SIG-M5 treated with dmso at 0.1 percent for 504 hours (cell line): ENCODE data around the gene C4orf50.
"Not testable (repeated sequence)": the region's sequence is repeated elsewhere in the genome, so short reads cannot be mapped to it uniquely, and the experiment has no call there.

ENCODE experiments used
- DNase-seq: peaks from one replicate; lab custom pipeline; 2025; ENCODE audit not compliant: unreplicated experiment; lab: John Stamatoyannopoulos, UW

C4orf50 gene

DNA sequence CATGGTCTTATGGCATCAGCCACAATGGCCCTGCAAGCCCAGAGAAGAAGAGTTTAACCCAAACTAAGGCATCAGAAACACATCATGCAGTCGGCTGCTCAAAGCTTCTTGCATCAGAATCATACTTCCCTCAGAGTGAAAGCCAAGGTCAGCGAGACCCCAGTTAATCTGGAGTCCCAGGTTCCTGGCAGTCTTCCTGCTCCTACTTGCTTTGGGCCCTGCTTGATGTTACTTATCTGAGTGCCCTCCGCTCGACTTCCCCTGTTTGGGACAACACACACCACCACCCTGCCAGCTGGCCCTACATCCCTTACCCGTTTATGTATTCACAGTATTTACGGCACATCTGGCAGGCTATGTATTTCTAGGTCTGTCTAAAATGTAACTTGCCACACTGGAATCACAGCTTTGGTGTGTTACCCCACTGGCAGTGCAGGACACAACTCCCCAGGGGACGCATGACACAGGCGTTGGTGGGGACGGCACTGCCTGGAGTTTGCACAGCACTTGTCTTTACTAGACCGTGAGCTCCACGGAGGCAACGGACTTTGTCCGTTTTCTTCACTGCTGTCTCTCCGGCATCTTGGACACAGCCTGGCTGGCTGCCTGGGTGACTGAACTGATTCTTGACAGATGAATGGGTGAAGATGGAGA, 148.1 kb downstream of the C4orf50 start:
- DNase-seq = no peak

- no peak for DNase-seq
Observed at GRCh38 chr4:5867866-5868265, 150.4 kb downstream of the C4orf50 start.

DNA sequence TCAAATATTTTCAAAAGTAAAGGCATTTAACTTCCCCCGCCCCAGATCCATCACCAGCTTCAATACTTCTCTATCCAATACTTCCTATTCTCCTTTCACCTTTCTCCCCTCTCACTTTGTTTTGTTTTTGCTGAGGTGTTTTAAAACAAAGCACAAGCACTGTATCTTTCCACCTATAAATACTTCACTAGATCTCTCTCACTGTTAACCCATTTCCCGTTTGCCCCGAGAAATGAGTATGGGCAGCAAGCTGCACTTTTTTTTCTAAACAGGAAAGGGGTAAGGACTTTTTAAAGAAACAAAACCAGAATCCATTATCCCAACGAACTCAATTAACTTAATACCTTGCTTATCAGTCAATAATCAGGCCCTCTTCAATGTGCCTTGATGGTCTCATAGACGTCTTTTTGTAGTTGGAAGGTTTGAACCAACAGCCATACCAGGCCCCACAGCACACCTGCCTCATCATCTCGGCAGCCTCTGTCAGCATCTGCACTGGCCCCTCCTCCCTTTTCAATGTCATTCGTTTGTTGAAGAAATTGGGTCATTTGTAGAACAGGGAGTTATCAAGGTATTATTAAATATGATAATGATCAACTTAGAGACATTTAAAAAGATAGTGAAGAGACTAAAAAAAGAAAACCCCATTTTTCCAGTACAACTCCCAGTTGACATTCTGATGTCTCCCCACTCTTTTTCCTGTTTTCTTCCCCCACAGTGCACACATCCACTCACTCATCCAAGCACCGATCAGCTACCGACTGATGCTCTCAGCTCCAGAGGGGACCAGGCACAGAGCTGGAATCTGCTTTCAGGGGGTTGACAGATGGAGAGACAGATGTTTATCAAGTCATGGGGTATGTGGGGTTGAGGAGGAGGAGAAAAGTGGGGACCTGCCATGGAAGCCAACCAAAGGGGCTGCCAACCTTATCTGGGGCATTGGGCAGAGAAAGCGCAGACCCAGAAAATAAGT, 151.1 kb downstream of the C4orf50 start:
- no peak for DNase-seq

DNA sequence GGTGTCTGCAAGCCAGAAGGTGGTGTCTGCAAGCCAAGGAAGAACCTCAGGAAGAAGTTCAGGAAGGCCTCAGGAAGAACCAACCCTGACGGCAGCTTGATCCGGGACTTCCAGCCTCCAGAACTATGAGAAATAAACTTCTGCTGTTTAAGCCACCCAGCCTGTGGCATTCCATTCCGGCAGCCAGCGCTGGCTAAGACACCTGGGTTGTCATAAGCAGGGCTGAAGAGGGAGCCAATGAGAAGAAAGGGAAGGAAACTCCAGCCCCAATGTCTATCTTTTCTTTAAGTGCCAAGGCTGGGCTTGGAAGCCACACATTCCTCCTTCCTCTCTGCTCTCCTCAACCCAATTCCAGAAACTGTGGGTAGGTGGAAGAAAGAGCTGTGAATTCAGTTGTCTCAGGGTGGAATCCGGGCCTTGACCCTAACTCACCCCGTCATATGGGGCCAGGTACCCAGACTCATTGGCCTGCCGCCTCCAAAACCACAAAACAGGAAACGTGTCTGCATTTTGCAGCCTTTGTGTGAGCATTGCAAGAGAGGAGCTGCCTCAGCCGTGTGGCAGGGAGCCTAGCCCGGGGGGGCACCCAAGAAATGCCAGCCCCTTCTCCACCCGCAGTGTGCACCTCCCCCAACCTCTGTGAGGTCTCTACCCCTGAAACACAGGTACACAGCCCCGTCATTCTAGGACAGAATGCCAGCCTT, 152.2 kb downstream of the C4orf50 start:
- DNase-seq = no peak

DNA sequence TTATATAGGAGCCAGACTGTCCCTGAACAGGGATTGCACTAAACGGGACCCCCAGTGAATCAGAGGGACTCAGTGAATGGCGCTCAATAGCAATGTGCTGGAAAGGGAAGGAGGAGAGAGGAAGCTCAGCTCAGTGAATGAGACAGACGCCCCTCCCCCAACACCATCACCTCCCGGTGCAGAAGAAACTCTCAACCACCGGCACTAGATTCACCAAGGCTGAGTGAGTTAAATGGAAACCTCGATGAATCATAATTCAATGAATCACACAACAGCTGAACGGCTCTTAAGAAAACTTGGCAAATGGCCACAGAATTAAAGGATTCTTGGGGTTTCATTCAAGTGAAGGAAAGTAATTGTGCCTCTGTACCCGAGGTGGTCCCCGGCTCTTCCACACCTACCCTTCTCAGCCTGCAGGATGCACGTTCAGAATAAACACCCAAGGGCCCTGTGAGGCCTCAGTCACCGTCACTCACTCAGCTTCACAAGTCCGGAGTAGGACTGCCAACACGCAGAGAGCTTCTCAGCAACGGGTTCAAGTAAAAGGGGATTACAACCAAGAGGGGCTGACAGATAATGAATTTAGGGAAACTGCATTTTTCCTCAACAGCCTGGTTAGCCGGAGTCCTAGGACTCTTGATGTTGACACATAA, 154.6 kb downstream of the C4orf50 start:
- DNase-seq = no peak

DNA sequence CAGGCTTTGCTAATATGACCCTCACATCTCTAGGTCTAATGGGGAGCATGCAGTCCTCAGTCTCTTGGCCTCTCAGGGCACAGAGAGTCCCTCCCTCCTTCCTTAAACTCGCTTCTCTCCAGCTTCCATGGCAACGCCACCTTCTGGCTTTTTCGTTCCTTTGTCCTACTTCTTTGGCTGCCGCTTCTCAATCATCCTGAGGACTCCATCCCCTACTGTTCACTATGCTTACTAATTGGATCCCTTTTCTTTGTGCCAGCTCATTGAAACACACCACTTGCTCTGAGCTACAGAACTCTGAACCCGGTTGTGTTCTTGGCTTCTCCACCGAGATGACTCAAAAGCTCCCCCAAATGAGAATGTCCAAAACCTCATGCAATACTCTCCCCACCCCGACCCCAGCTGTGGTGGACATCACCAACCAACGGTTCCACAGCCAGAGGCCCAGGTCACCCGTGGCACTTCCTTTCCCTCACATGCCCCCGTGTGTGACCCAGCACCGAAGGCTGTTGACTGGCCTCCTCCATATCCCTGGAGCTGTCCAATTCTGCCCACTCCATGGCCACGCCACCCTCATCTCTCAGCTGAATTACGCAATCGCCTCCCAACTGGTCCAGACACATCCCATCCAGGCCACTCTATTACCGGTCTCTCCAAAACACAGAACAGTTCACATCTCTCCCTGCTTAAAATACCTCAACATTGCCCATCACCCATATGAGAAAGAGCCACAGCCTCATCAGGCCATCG, 160.0 kb downstream of the C4orf50 start:
- no peak for DNase-seq

- DNase-seq = no peak
Observed at GRCh38 chr4:5857199-5857598, 161.0 kb downstream of the C4orf50 start.

DNA sequence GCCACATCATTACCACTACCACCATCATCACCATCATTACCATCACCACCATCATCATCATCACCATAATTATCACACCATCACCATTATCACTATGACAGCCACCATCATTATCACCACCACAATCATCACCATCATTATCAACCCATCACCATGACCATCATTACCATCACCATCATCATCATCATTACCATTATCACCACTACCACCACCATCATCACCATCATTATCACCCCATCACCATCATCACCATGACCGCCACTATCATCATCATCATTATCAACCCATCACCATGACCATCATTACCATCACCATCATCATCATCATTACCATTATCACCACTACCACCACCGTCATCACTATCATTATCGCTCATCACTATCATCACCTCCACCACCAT, 161.9 kb downstream of the C4orf50 start:
- DNase-seq = not testable (repeated sequence)

GRCh38 chr4:5854929-5855328, 163.3 kb downstream of the C4orf50 start:
- DNase-seq = no peak

- DNase-seq = no peak
Observed at GRCh38 chr4:5852523-5853202, 165.6 kb downstream of the C4orf50 start.

- DNase-seq = no peak
Observed at GRCh38 chr4:5851637-5852301, 166.5 kb downstream of the C4orf50 start.
